OCI-LY3 (cell line): ENCODE data around the gene ST6GALNAC2.

Source experiments
- H2AFZ ChIP-seq: fragments of 200-600, 300-600 bp; shearing (Covaris generic); 2 replicates; pipeline ENCODE4 v1.6.0; 2014; ENCODE audit warnings: antibody characterized with exemption, low read depth, low read length
- H3K27ac ChIP-seq: fragments of 200-600, 300-600 bp; sonication (generic); 2 replicates; pipeline ENCODE4 v1.5.1; 2014; ENCODE audit warnings: mild to moderate bottlenecking, low read length, moderate library complexity, mixed read lengths
- H3K27me3 ChIP-seq: fragments of 200-600, 300-600 bp; sonication (generic); 2 replicates; pipeline ENCODE4 v1.6.1; 2014; ENCODE audit warnings: low read depth, low read length, mixed read lengths
- H3K36me3 ChIP-seq: fragments of 200-600, 300-600 bp; sonication (generic); replicated peaks from 2 replicates; pipeline ENCODE3; 2014; ENCODE audit warnings: low read depth, low read length, mixed read lengths
- H3K4me1 ChIP-seq: fragments of 300-600, 200-600 bp; sonication (generic); 2 replicates; pipeline ENCODE4 v1.6.1; 2014; ENCODE audit warnings: low read length, mixed read lengths
- H3K4me2 ChIP-seq: fragments of 200-600, 300-600 bp; sonication (generic); 2 replicates; pipeline ENCODE4 v1.6.1; 2014; ENCODE audit warnings: low read length, mixed read lengths
- H3K4me3 ChIP-seq: fragments of 300-600, 200-600 bp; sonication (generic); 2 replicates; pipeline ENCODE4 v1.5.1; 2014; ENCODE audit warnings: antibody characterized with exemption, mild to moderate bottlenecking, low read length, moderate library complexity
- H3K79me2 ChIP-seq: fragments of 300-600, 200-600 bp; shearing (Covaris generic); 2 replicates; pipeline ENCODE4 v1.6.1; 2014; ENCODE audit warnings: mild to moderate bottlenecking, low read length, mixed read lengths
- H3K9ac ChIP-seq: fragments of 300-600, 200-600 bp; shearing (Covaris generic); 2 replicates; pipeline ENCODE4 v1.6.0; 2014; ENCODE audit warnings: mild to moderate bottlenecking, low read length, moderate library complexity
- H3K9me3 ChIP-seq: fragments of 200-600, 300-600 bp; shearing (Covaris generic); 2 replicates; pipeline ENCODE4 v1.6.1; 2014; ENCODE audit warnings: low read length, mixed read lengths; ENCODE audit not compliant: insufficient read depth
- H4K20me1 ChIP-seq: fragments of 200-600, 300-600 bp; sonication (generic); 2 replicates; pipeline ENCODE4 v1.6.1; 2016; ENCODE audit warnings: low read length, mixed read lengths; ENCODE audit not compliant: insufficient read depth
- CTCF ChIP-seq: fragments of 200-600, 300-600 bp; sonication (generic); IDR thresholded peaks from 2 replicates; pipeline ENCODE4 v1.5.1; 2014; ENCODE audit warnings: antibody characterized with exemption, low read length, low read depth
- EZH2phosphoT487 ChIP-seq: fragments of 200-600 bp; shearing (Covaris generic); IDR thresholded peaks from 2 replicates; pipeline ENCODE4 v1.6.1; 2018; ENCODE audit warnings: antibody characterized with exemption, mixed run types, low read depth

The ST6GALNAC2 gene

GRCh38 chr17:76517638-76518038 lies 68.0 kb downstream of the ST6GALNAC2 start:
- Histone ChIP-seq H4K20me1 (no peaks in the 10 kb centered on the region), H3K4me3 (no peak overlapping the region), H3K27ac (no peak overlapping the region), H3K4me1 (peaks cover 8% of the 10 kb centered on the region), H3K9me3 (no peaks in the 10 kb centered on the region), H2AFZ (no peak overlapping the region), H3K79me2 (no peaks in the 10 kb centered on the region), H3K9ac (no peak overlapping the region), H3K4me2 (no peak overlapping the region), H3K27me3 (peaks cover 23% of the 10 kb centered on the region), H3K36me3 (no peaks in the 10 kb centered on the region)
- no peak for TF ChIP-seq CTCF
- TF ChIP-seq EZH2phosphoT487 = no peak
